Thyroid gland (tissue), 4 donors: ENCODE measurements around the gene IL1B. TPM values are rescaled to one million over a fixed set of nuclear protein-coding genes. Genes with fewer than 3 reads are reported as not detected.

ENCODE experiments used
- DNase-seq, 2 donors: peaks; one replicate each; pipeline ENCODE4 v3.0.0-alpha.2; 2019
- H3K27ac ChIP-seq, 3 donors: fragments of 200-600 bp; sonication (generic); 1 replicate in 2 of 3; 2 replicates in 1 of 3; pipeline ENCODE4 v1.5.1; 2016 to 2019; ENCODE audit warnings: mild to moderate bottlenecking in 1 of 3, moderate library complexity in 1 of 3
- H3K27me3 ChIP-seq: fragments of 200-600 bp; sonication (generic); one replicate; pipeline ENCODE4 v1.5.1; 2019
- H3K36me3 ChIP-seq, 2 donors: fragments of 200-600 bp; sonication (generic); one replicate each; pipeline ENCODE4 v1.5.1; 2016 to 2019
- H3K4me1 ChIP-seq, 2 donors: fragments of 200-600 bp; sonication (generic); one replicate each; pipeline ENCODE4 v1.5.1; 2017 to 2019
- H3K4me3 ChIP-seq, 3 donors: fragments of 200-600 bp; sonication (generic); replicated peaks in 1 of 3; 1 replicate in 2 of 3; 2 replicates in 1 of 3; pipeline ENCODE4 v1.5.1; 2016; ENCODE audit warnings: mild to moderate bottlenecking in 1 of 3
- H3K9me3 ChIP-seq: fragments of 200-600 bp; sonication (generic); one replicate; pipeline ENCODE4 v1.5.1; 2017
- CTCF ChIP-seq, 6 experiments: fragments of 200-600 bp in 3 of 6; fragments of 450-650 bp in 3 of 6; sonication (generic) in 3 of 6; IDR thresholded peaks; one replicate each; pipeline ENCODE4 v1.5.1; 2016 to 2019; ENCODE audit warnings: antibody characterized with exemption in 6 of 6, mild to moderate bottlenecking in 2 of 6, inconsistent platforms in 1 of 6, moderate library complexity in 1 of 6
- POLR2A ChIP-seq, 2 donors: fragments of 450-650 bp; IDR thresholded peaks; one replicate each; pipeline ENCODE4 v1.6.1; 2017; ENCODE audit warnings: antibody characterized with exemption in 2 of 2, mild to moderate bottlenecking in 2 of 2, moderate library complexity in 1 of 2
- WGBS, 2 donors: methylation state at CpG; one replicate each; pipeline ENCODE4 v1.1.5; 2017; 5-methylcytosine and 5-hydroxymethylcytosine counted together
- intact Hi-C: fragments of 100-400 bp; cut with DNase I; formaldehyde crosslinking; loops from one replicate; pipeline ENCODE4 v1.15.1; 2023
- total RNA-seq, 4 donors: library from RNA; depleted of rRNA; stranded (reverse); fragments of >200 nt; gene quantifications; one replicate each; pipeline ENCODE4 v1.2.3, GENCODE V29; 2016

IL1B gene
- total RNA-seq, 4 donors from 2014 or later = 0.27 to 1.3 TPM; not detected in 2

- Histone ChIP-seq H3K4me1 (no peaks in the 10 kb centered on the region), H3K36me3 (no peaks in the 10 kb centered on the region), H3K27me3 (no peaks in the 10 kb centered on the region), H3K27ac (no peak overlapping the region), H3K9me3 (no peaks in the 10 kb centered on the region), H3K4me3 (no peak overlapping the region)
- 85 to 97% methylated on average over 4 of the region's 4 CpGs for WGBS, 2 donors
- intact Hi-C loops = no loop called here
- no peak for DNase-seq
- no peak for TF ChIP-seq POLR2A (IDR thresholded peaks at IDR 0.05)
- TF ChIP-seq CTCF (IDR thresholded peaks at IDR 0.05) = no peak
These were observed 40.4 kb upstream of the IL1B start for GRCh38 chr2:112876971-112877361.

- TF ChIP-seq CTCF (IDR thresholded peaks at IDR 0.05) (no peak), POLR2A (IDR thresholded peaks at IDR 0.05) (no peak)
- DNase-seq = no peak
- WGBS, 2 donors = 97 to 99% methylated on average over 3 of the region's 3 CpGs
- no peaks in the 10 kb centered on the region for H3K9me3 ChIP-seq
- no peak overlapping the region for H3K27ac ChIP-seq
- H3K36me3 ChIP-seq = no peaks in the 10 kb centered on the region
- intact Hi-C loops = no loop called here
- no peaks in the 10 kb centered on the region for H3K4me1 ChIP-seq
- no peak overlapping the region for H3K4me3 ChIP-seq
- no peaks in the 10 kb centered on the region for H3K27me3 ChIP-seq
These were observed 39.8 kb upstream of the IL1B start for GRCh38 chr2:112876257-112876970.

DNA sequence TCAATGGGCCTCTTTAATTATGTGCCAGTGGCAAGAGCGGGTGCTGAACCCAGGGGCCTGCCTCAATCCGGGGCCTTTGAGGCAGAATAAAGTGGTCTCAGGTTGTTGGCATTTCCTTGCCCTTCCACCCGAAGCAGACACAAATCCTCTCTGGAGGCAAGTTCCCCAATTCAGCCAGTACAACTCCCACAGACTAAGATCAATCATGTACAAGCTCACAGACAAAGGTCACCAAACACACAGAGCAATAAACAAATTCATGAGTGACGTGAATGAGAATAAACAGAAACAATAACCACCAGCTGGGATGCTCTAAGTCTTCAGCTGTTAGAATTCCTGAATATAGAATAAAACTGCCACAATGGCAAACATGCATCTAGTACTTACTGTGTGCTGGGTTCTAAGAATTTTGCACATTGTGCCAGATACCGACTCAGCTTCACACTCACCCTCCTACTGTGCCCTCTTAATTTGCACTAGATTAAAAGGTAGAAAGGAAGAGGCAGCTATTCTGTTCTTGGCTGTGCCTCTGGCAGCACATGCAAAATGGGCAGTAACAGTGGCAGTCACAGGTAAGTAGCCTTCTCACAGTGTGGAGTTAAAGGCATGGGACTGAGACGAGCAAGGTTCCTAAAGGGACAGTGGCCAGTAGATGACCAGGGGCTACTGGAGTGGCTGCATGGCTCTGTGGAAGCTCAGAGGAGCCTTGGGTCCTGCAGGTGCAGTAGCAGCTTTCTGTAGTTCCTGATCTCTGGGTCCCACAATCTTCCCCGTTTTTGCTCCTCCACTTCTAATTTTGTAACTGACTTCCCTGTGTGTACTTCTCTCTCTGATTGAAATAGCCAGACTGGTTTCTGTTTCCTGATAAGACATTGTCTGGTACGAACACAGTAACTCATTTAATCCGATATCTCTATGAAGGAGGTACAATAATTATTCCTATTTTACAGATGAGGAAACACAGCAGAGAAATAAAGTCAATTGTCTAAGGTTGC lies 34.6 kb upstream of the IL1B start:
- Histone ChIP-seq H3K4me1 (peaks cover 0 to 6% of the 10 kb centered on the region in 2 donors), H3K9me3 (no peaks in the 10 kb centered on the region), H3K36me3 (no peaks in the 10 kb centered on the region), H3K27ac (no peak overlapping the region), H3K27me3 (no peaks in the 10 kb centered on the region), H3K4me3 (no peak overlapping the region)
- TF ChIP-seq CTCF (IDR thresholded peaks at IDR 0.05) (no peak), POLR2A (IDR thresholded peaks at IDR 0.05) (no peak)
- intact Hi-C loops = no loop called here
- DNase-seq = no peak
- WGBS, 2 donors = 61 to 71% methylated on average over 9 of the region's 9 CpGs

DNA sequence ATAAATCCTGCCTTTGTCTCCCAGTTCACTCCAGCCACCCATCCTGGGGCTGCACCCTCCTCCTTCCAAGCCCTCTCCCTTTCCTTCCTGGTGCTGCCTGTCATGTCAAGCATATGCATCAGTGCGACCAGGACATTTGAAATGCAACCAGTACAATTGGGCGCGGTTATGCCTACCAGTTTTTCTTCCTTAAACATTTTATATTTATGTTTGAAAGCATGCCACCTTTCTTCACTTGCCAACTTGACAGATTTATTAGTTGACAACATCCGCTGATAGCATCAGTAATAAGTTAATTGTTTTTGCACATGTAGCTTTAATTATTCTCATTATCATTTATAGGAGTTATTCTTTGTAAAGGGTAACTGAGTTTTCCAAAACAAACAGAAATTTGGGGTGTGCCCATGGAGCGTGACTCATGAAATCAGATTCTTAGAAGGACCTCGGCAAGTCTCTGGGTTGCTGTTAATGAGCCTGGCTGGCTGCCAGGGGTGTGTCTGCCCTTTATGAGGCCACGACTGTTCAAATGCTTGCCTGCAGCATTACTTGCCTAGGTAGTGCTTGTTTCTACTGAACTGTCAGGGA lies 32.8 kb upstream of the IL1B start:
- H3K4me1 ChIP-seq = peaks cover 0 to 6% of the 10 kb centered on the region in 2 donors
- intact Hi-C loops = no loop called here
- peak; percentile 44 to 52 for DNase-seq
- no peaks in the 10 kb centered on the region for H3K9me3 ChIP-seq
- H3K4me3 ChIP-seq = no peak overlapping the region
- no peak overlapping the region for H3K27ac ChIP-seq
- no peaks in the 10 kb centered on the region for H3K27me3 ChIP-seq
- WGBS, 2 donors = 49% methylated on average over 7 of the region's 7 CpGs
- H3K36me3 ChIP-seq = no peaks in the 10 kb centered on the region
- TF ChIP-seq CTCF (IDR thresholded peaks at IDR 0.05) (no peak), POLR2A (IDR thresholded peaks at IDR 0.05) (no peak)
